CD4-positive, alpha-beta T cell (primary cell): Measurements from ENCODE around the gene PTPRK. TPM values are rescaled to one million over a fixed set of nuclear protein-coding genes. Genes with fewer than 3 reads are reported as not detected.

ENCODE experiments used
- ATAC-seq: fragments of 200-7000 bp; cut with Tn5 transposase; one replicate; pipeline ENCODE4 v1.10.0; 2022; ENCODE audit warnings: mild to moderate bottlenecking; ENCODE audit not compliant: poor library complexity
- CTCF ChIA-PET: fragments of 350-600 bp; sonication (Branson Sonifier 250); formaldehyde crosslinking; loops from one replicate; lab custom pipeline; 2021; ENCODE audit warnings: antibody characterized with exemption, inconsistent platforms; lab: Charles Lee
- POLR2A ChIA-PET: fragments of 350-600 bp; sonication (Branson Sonifier 250); formaldehyde crosslinking; loops from one replicate; lab custom pipeline; 2021; ENCODE audit warnings: antibody characterized with exemption, inconsistent platforms; lab: Charles Lee
- DNase-seq, 14 experiments: peaks; one replicate each; pipeline ENCODE4 v3.0.0-alpha.2; 2013 to 2020; ENCODE audit warnings: mixed read lengths in 2 of 14
- H3K27ac ChIP-seq, 2 donors: one replicate each; pipeline versions ENCODE4 v1.5.1 to v1.7.0; 2013; ENCODE audit warnings: low read length in 2 of 2, low read depth in 1 of 2, mild to moderate bottlenecking in 1 of 2
- H3K27me3 ChIP-seq, 2 experiments: 1 replicate in 1 of 2; 2 replicates in 1 of 2; pipeline versions ENCODE4 v1.6.1 to v1.7.0; 2013; ENCODE audit warnings: low read length in 2 of 2, control low read depth in 1 of 2, mild to moderate bottlenecking in 1 of 2, moderate library complexity in 1 of 2; ENCODE audit not compliant: insufficient read depth in 2 of 2, control insufficient read depth in 1 of 2
- H3K36me3 ChIP-seq: one replicate; pipeline ENCODE4 v1.6.1; 2013; ENCODE audit warnings: low read length, control low read depth; ENCODE audit not compliant: insufficient read depth
- H3K4me1 ChIP-seq: one replicate; pipeline ENCODE4 v1.6.1; 2013; ENCODE audit warnings: low read length, control low read depth; ENCODE audit not compliant: insufficient read depth
- H3K4me3 ChIP-seq: one replicate; pipeline ENCODE4 v1.5.1; 2013; ENCODE audit warnings: mild to moderate bottlenecking, low read length, moderate library complexity
- H3K9me3 ChIP-seq, 2 experiments: 1 replicate in 1 of 2; 2 replicates in 1 of 2; pipeline versions ENCODE4 v1.6.1 to v1.7.0; 2013; ENCODE audit warnings: low read length in 2 of 2, mild to moderate bottlenecking in 2 of 2, control low read depth in 1 of 2, moderate library complexity in 1 of 2; ENCODE audit not compliant: control insufficient read depth in 1 of 2, insufficient read depth in 1 of 2
- H3K27ac Mint-ChIP-seq: one replicate; pipeline ENCODE4 v1.8.0; 2020; ENCODE audit warnings: mixed read lengths
- H3K27me3 Mint-ChIP-seq: one replicate; pipeline ENCODE4 v1.8.0; 2021; ENCODE audit warnings: mixed read lengths
- H3K36me3 Mint-ChIP-seq: one replicate; pipeline ENCODE4 v1.8.0; 2021; ENCODE audit warnings: low read depth, mixed read lengths
- H3K4me1 Mint-ChIP-seq: one replicate; pipeline ENCODE4 v1.8.0; 2021; ENCODE audit warnings: low read depth, mixed read lengths
- H3K4me3 Mint-ChIP-seq: one replicate; pipeline ENCODE4 v1.8.0; 2020; ENCODE audit warnings: mild to moderate bottlenecking, mixed read lengths
- H3K9me3 Mint-ChIP-seq: one replicate; pipeline ENCODE4 v1.8.0; 2020; ENCODE audit warnings: mixed read lengths
- CTCF ChIP-seq: fragments of 200-600 bp; IDR thresholded peaks from one replicate; pipeline ENCODE4 v1.8.0; 2022; ENCODE audit warnings: antibody characterized with exemption, mild to moderate bottlenecking
- intact Hi-C, 2 experiments: fragments of 100-400 bp; cut with DNase I in 1 of 2; cut with micrococcal nuclease in 1 of 2; formaldehyde crosslinking; loops; one replicate each; pipeline versions ENCODE4 v1.15.1 to v1.9.0; 2023 to 2025; cut with DNase I, micrococcal nuclease
- total RNA-seq, 174 experiments: library from RNA in 2 of 174; stranded (reverse) in 2 of 174; gene quantifications; one replicate each; pipeline ENCODE4 v1.2.3 and lab custom pipeline; 2021 to 2026

PTPRK gene
- total RNA-seq, 2 experiments from 2014 or later = 8.4 to 10.3 TPM

- H3K36me3 ChIP-seq = no peaks in the 10 kb centered on the region
- POLR2A ChIA-PET = no interaction called here
- H3K27ac ChIP-seq = no peak overlapping the region
- CTCF ChIA-PET = no interaction called here
- TF ChIP-seq CTCF = no peak
- no peak overlapping the region for H3K4me3 ChIP-seq
- no peak overlapping the region for H3K4me3 Mint-ChIP-seq
- intact Hi-C loops = no loop called here
- H3K4me1 ChIP-seq = no peaks in the 10 kb centered on the region
- H3K9me3 ChIP-seq = no peaks in the 10 kb centered on the region
- H3K27me3 ChIP-seq = no peaks in the 10 kb centered on the region
- DNase-seq = no peak
- H3K36me3 Mint-ChIP-seq = no peaks in the 10 kb centered on the region
- H3K9me3 Mint-ChIP-seq = no peaks in the 10 kb centered on the region
- no peak for ATAC-seq
- H3K4me1 Mint-ChIP-seq = no peaks in the 10 kb centered on the region
- no peaks in the 10 kb centered on the region for H3K27me3 Mint-ChIP-seq
- H3K27ac Mint-ChIP-seq = no peak overlapping the region
Measured at GRCh38 chr6:128358244-128358776, 162.1 kb downstream of the PTPRK start.

DNA sequence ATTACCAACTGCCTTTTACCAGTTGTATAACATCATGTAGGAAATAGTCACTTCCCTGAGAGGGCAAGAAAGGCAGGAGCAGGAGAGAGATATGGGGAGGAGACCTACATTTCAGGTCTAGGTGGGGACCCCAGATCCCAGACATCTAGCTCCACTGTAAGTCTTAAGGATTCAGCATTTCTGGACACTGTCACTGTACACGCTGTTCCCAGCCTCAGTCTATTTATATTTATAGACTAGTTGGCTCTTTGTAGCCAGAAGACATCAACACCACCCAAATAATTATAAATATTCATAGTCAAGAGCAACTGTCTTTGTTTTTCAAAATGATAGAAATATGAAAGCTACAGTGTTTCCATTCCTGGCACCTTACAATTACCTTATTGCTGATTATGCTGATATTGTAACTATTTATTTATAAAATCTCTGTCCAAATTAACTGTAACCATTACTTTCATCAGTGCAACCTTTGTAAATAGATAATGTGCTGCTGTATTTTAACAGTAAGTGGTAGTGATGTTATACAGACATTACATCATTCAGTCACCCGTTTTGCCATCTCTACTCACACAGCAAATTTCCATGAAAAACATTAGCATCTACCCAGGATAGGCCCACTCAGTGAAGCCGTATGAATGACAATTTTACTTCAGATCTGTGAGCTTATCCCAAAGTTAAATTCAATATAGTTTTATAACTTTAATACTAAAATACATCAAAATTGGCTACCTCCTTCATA lies 162.8 kb downstream of the PTPRK start:
- Mint-ChIP-seq H3K36me3 (no peaks in the 10 kb centered on the region), H3K4me3 (no peak overlapping the region), H3K9me3 (no peaks in the 10 kb centered on the region), H3K4me1 (no peaks in the 10 kb centered on the region), H3K27me3 (no peaks in the 10 kb centered on the region), H3K27ac (no peak overlapping the region)
- no peak for TF ChIP-seq CTCF
- H3K27ac ChIP-seq = no peak overlapping the region
- H3K9me3 ChIP-seq = no peaks in the 10 kb centered on the region
- H3K27me3 ChIP-seq = no peaks in the 10 kb centered on the region
- H3K4me3 ChIP-seq = no peak overlapping the region
- no peaks in the 10 kb centered on the region for H3K36me3 ChIP-seq
- intact Hi-C loops = no loop called here
- H3K4me1 ChIP-seq = no peaks in the 10 kb centered on the region
- ATAC-seq (no peak), DNase-seq (no peak)
- POLR2A ChIA-PET = no interaction called here
- CTCF ChIA-PET = interaction anchor here (1.6 kb wide), 1 partner anchor 30 kb away, joined by 3 read pairs; no protein-coding TSS in a partner anchor

GRCh38 chr6:128352366-128352765 lies 168.0 kb downstream of the PTPRK start:
- no peak overlapping the region for H3K27ac ChIP-seq
- no peaks in the 10 kb centered on the region for H3K4me1 Mint-ChIP-seq
- ATAC-seq (no peak), DNase-seq (no peak)
- no peaks in the 10 kb centered on the region for H3K9me3 ChIP-seq
- H3K27me3 ChIP-seq = no peaks in the 10 kb centered on the region
- POLR2A ChIA-PET = no interaction called here
- no peaks in the 10 kb centered on the region for H3K9me3 Mint-ChIP-seq
- no peak overlapping the region for H3K27ac Mint-ChIP-seq
- H3K36me3 Mint-ChIP-seq = no peaks in the 10 kb centered on the region
- no peak for TF ChIP-seq CTCF
- H3K36me3 ChIP-seq = no peaks in the 10 kb centered on the region
- CTCF ChIA-PET = no interaction called here
- H3K4me1 ChIP-seq = no peaks in the 10 kb centered on the region
- no peak overlapping the region for H3K4me3 ChIP-seq
- intact Hi-C loops = no loop called here
- no peak overlapping the region for H3K4me3 Mint-ChIP-seq
- no peaks in the 10 kb centered on the region for H3K27me3 Mint-ChIP-seq
